ENCODE measurements around the gene STX18. TPM values are rescaled to one million over a fixed set of nuclear protein-coding genes. Genes with fewer than 3 reads are reported as not detected.
"Not testable (repeated sequence)": the region's sequence is repeated elsewhere in the genome, so short reads cannot be mapped to it uniquely, and the experiment has no call there.

Gene STX18
- total RNA-seq, 1 experiment from 2014 or later: 37.8 TPM

- DNase-seq (ENCODE audit: low read depth): no peak
Observed at GRCh38 chr4:4509521-4509920, 32.3 kb downstream of the STX18 start.

- no peak for DNase-seq (ENCODE audit: low read depth)
Observed at GRCh38 chr4:4507923-4508322, 33.9 kb downstream of the STX18 start.

GRCh38 chr4:4507403-4507802 is 34.4 kb downstream of the STX18 start:
- no peak for DNase-seq (ENCODE audit: low read depth)

- DNase-seq (ENCODE audit: low read depth): peak; percentile 9
Observed at GRCh38 chr4:4506961-4507360, 34.9 kb downstream of the STX18 start.

- DNase-seq (ENCODE audit: low read depth): not testable (repeated sequence)
Observed at GRCh38 chr4:4505211-4505610, 36.6 kb downstream of the STX18 start.

- DNase-seq (ENCODE audit: low read depth): no peak
Observed at GRCh38 chr4:4504783-4505182, 37.1 kb downstream of the STX18 start.

- no peak for DNase-seq (ENCODE audit: low read depth)
Observed at GRCh38 chr4:4502694-4503311, 39.0 kb downstream of the STX18 start.

GRCh38 chr4:4501679-4502078 is 40.2 kb downstream of the STX18 start:
- no peak for DNase-seq (ENCODE audit: low read depth)

- no peak for DNase-seq (ENCODE audit: low read depth)
Observed at GRCh38 chr4:4499438-4500123, 42.3 kb downstream of the STX18 start.

GRCh38 chr4:4496592-4497372 is 45.1 kb downstream of the STX18 start:
- peak; percentile 24 for DNase-seq (ENCODE audit: low read depth)

- no peak for DNase-seq (ENCODE audit: low read depth)
Observed at GRCh38 chr4:4494882-4495281, 47.0 kb downstream of the STX18 start.

GRCh38 chr4:4492161-4492847 is 49.5 kb downstream of the STX18 start:
- DNase-seq (ENCODE audit: low read depth): peak; percentile 20

- DNase-seq (ENCODE audit: low read depth): no peak
Observed at GRCh38 chr4:4491396-4491893, 50.4 kb downstream of the STX18 start.

GRCh38 chr4:4490816-4491215 is 51.0 kb downstream of the STX18 start:
- no peak for DNase-seq (ENCODE audit: low read depth)

GRCh38 chr4:4490041-4490440 is 51.8 kb downstream of the STX18 start:
- no peak for DNase-seq (ENCODE audit: low read depth)

GRCh38 chr4:4488405-4489404 is 53.1 kb downstream of the STX18 start:
- peak; percentile 63 for DNase-seq (ENCODE audit: low read depth)

GRCh38 chr4:4486969-4487368 is 54.9 kb downstream of the STX18 start:
- DNase-seq (ENCODE audit: low read depth): no peak

GRCh38 chr4:4485806-4486205 is 56.0 kb downstream of the STX18 start:
- DNase-seq (ENCODE audit: low read depth): no peak

- no peak for DNase-seq (ENCODE audit: low read depth)
Observed at GRCh38 chr4:4481399-4481994, 60.4 kb downstream of the STX18 start.

- no peak for DNase-seq (ENCODE audit: low read depth)
Observed at GRCh38 chr4:4480685-4481398, 61.0 kb downstream of the STX18 start.
